Testis (tissue), 3 donors: ENCODE data around the gene B3GAT2. TPM values are rescaled to one million over a fixed set of nuclear protein-coding genes. Genes with fewer than 3 reads are reported as not detected.

Source experiments
- DNase-seq: peaks from one replicate; pipeline ENCODE4 v3.0.0-alpha.2; 2019
- H3K27ac ChIP-seq, 2 donors: fragments of 200-600 bp; sonication (generic); one replicate each; pipeline ENCODE4 v1.5.1; 2019
- H3K27me3 ChIP-seq: fragments of 200-600 bp; sonication (generic); one replicate; pipeline ENCODE4 v1.5.1; 2019
- H3K36me3 ChIP-seq: fragments of 200-600 bp; sonication (generic); one replicate; pipeline ENCODE4 v1.5.1; 2017; ENCODE audit warnings: low read depth; ENCODE audit errors: missing control alignments
- H3K4me1 ChIP-seq: fragments of 200-600 bp; sonication (generic); one replicate; pipeline ENCODE4 v1.5.1; 2019
- H3K4me3 ChIP-seq, 2 donors: fragments of 200-600 bp; sonication (generic); one replicate each; pipeline ENCODE4 v1.5.1; 2017 to 2019
- H3K9me3 ChIP-seq: fragments of 200-600 bp; sonication (generic); one replicate; pipeline ENCODE4 v1.5.1; 2017
- CTCF ChIP-seq, 3 experiments: fragments of 450-650 bp in 2 of 3; fragments of 200-600 bp in 1 of 3; sonication (generic) in 1 of 3; IDR thresholded peaks; one replicate each; pipeline ENCODE4 v1.5.1; 2016 to 2019; ENCODE audit warnings: antibody characterized with exemption in 3 of 3, mild to moderate bottlenecking in 2 of 3, moderate library complexity in 1 of 3
- POLR2A ChIP-seq: fragments of 450-650 bp; IDR thresholded peaks from one replicate; pipeline ENCODE4 v1.6.1; 2017; ENCODE audit warnings: antibody characterized with exemption, mild to moderate bottlenecking, moderate library complexity
- WGBS, 2 donors: methylation state at CpG; one replicate each; pipeline ENCODE4 v1.1.5; 2018; 5-methylcytosine and 5-hydroxymethylcytosine counted together
- intact Hi-C: fragments of 100-400 bp; cut with DNase I; formaldehyde crosslinking; loops from one replicate; pipeline ENCODE4 v1.15.1; 2023; ENCODE audit warnings: low total_unique reads
- polyA plus RNA-seq: library from polyadenylated mRNA; stranded (reverse); fragments of 350-450 nt; fragmentation: Illumina TruSeq; extraction: RNeasy Lipid Tissue Mini Kit (QIAGEN cat#74804); gene quantifications from one replicate; pipeline ENCODE4 v1.2.3, GENCODE V29; 2014; ENCODE audit warnings: low read depth, low replicate concordance; ENCODE audit not compliant: insufficient read depth
- total RNA-seq, 2 donors: library from RNA; depleted of rRNA; stranded (reverse); fragments of >200 nt; gene quantifications; one replicate each; pipeline ENCODE4 v1.2.3, GENCODE V29; 2016

The B3GAT2 gene
- total and polyA plus RNA-seq, 3 donors from 2014 or later: 1.4 to 2.2 (median 1.6) TPM

GRCh38 chr6:70838907-70839285 is 118.0 kb downstream of the B3GAT2 start:
- intact Hi-C loops: no loop called here

GRCh38 chr6:70834520-70834919 is 122.3 kb downstream of the B3GAT2 start:
- TF ChIP-seq POLR2A: no peak
- TF ChIP-seq CTCF (IDR thresholded peaks at IDR 0.05): no peak
- 51 to 61% methylated on average over 2 of the region's 2 CpGs for WGBS, 2 donors

More at GRCh38 chr6:70838907-70839285, 118.0 kb downstream of the B3GAT2 start:
- DNase-seq: no peak
- Histone ChIP-seq H3K36me3 (no peaks in the 10 kb centered on the region), H3K4me1 (no peaks in the 10 kb centered on the region), H3K9me3 (no peaks in the 10 kb centered on the region), H3K4me3 (no peak overlapping the region), H3K27me3 (no peaks in the 10 kb centered on the region), H3K27ac (no peak overlapping the region)
- WGBS, 2 donors: 41 to 61% methylated on average over 2 of the region's 2 CpGs
- TF ChIP-seq POLR2A (no peak), CTCF (IDR thresholded peaks at IDR 0.05) (no peak)

GRCh38 chr6:70831427-70831826 is 125.4 kb downstream of the B3GAT2 start:
- 98 to 99% methylated on average over 3 of the region's 3 CpGs for WGBS, 2 donors
- H3K4me1 ChIP-seq: no peaks in the 10 kb centered on the region

More at GRCh38 chr6:70834520-70834919, 122.3 kb downstream of the B3GAT2 start:
- Histone ChIP-seq H3K36me3 (no peaks in the 10 kb centered on the region), H3K9me3 (no peaks in the 10 kb centered on the region), H3K4me1 (no peaks in the 10 kb centered on the region), H3K27me3 (no peaks in the 10 kb centered on the region), H3K4me3 (no peak overlapping the region), H3K27ac (no peak overlapping the region)
- no peak for DNase-seq
- intact Hi-C loops: no loop called here

GRCh38 chr6:70823651-70824050 is 133.2 kb downstream of the B3GAT2 start:
- intact Hi-C loops: no loop called here
- H3K9me3 ChIP-seq: no peaks in the 10 kb centered on the region
- TF ChIP-seq CTCF (IDR thresholded peaks at IDR 0.05) (no peak), POLR2A (no peak)
- H3K4me1 ChIP-seq: no peaks in the 10 kb centered on the region
- WGBS, 2 donors: 88 to 100% methylated on average over 1 of the region's 1 CpG
- no peaks in the 10 kb centered on the region for H3K27me3 ChIP-seq
- no peak overlapping the region for H3K27ac ChIP-seq
- H3K36me3 ChIP-seq: no peaks in the 10 kb centered on the region
- DNase-seq: no peak
- no peak overlapping the region for H3K4me3 ChIP-seq

More at GRCh38 chr6:70831427-70831826, 125.4 kb downstream of the B3GAT2 start:
- TF ChIP-seq POLR2A (no peak), CTCF (IDR thresholded peaks at IDR 0.05) (no peak)
- H3K36me3 ChIP-seq: no peaks in the 10 kb centered on the region
- DNase-seq: no peak
- H3K27me3 ChIP-seq: no peaks in the 10 kb centered on the region
- H3K9me3 ChIP-seq: no peaks in the 10 kb centered on the region
- H3K4me3 ChIP-seq: no peak overlapping the region
- intact Hi-C loops: no loop called here
- no peak overlapping the region for H3K27ac ChIP-seq

GRCh38 chr6:70821751-70822150 is 135.1 kb downstream of the B3GAT2 start:
- TF ChIP-seq CTCF (IDR thresholded peaks at IDR 0.05): no peak
- TF ChIP-seq POLR2A: no peak
- Histone ChIP-seq H3K27me3 (no peaks in the 10 kb centered on the region), H3K4me3 (no peak overlapping the region), H3K27ac (no peak overlapping the region), H3K9me3 (no peaks in the 10 kb centered on the region), H3K36me3 (no peaks in the 10 kb centered on the region), H3K4me1 (no peaks in the 10 kb centered on the region)
- DNase-seq: no peak
- intact Hi-C loops: no loop called here
- WGBS, 2 donors: 92 to 94% methylated on average over 2 of the region's 2 CpGs
